Left lung (tissue), 10 donors: ENCODE measurements around the gene PTPRD. TPM values are rescaled to one million over a fixed set of nuclear protein-coding genes. Genes with fewer than 3 reads are reported as not detected.

Source experiments
- ATAC-seq: fragments of 200-7000 bp; cut with Tn5 transposase; one replicate; pipeline ENCODE4 v1.9.1; 2020; ENCODE audit warnings: moderate library complexity
- DNase-seq, 4 donors: peaks; one replicate each; pipeline ENCODE4 v3.0.0-alpha.2; 2013 to 2020
- H3K27ac ChIP-seq, 2 donors: fragments of 200-600 bp; sonication (generic) in 1 of 2; one replicate each; pipeline versions ENCODE4 v1.5.0 to v1.8.0; 2020 to 2021
- H3K27me3 ChIP-seq, 2 donors: fragments of 200-600 bp; sonication (generic) in 1 of 2; one replicate each; pipeline versions ENCODE4 v1.5.0 to v1.8.0; 2020 to 2021
- H3K36me3 ChIP-seq, 2 donors: fragments of 200-600 bp; sonication (generic) in 1 of 2; one replicate each; pipeline versions ENCODE4 v1.5.0 to v1.8.0; 2020 to 2021
- H3K4me1 ChIP-seq, 2 donors: fragments of 200-600 bp; one replicate each; pipeline ENCODE4 v1.8.0; 2021
- H3K4me3 ChIP-seq, 2 donors: fragments of 200-600 bp; sonication (generic) in 1 of 2; one replicate each; pipeline versions ENCODE4 v1.5.0 to v1.8.0; 2020 to 2021; ENCODE audit warnings: mild to moderate bottlenecking in 1 of 2
- H3K9me3 ChIP-seq, 2 donors: fragments of 200-600 bp; sonication (generic) in 1 of 2; one replicate each; pipeline versions ENCODE4 v1.5.0 to v1.8.0; 2020 to 2021
- CTCF ChIP-seq, 2 donors: fragments of 200-600 bp; sonication (generic) in 1 of 2; IDR thresholded peaks; one replicate each; pipeline versions ENCODE4 v1.5.0 to v1.8.0; 2021; ENCODE audit warnings: antibody characterized with exemption in 2 of 2
- intact Hi-C, 2 donors: fragments of 100-400 bp; cut with DNase I; formaldehyde crosslinking; loops; one replicate each; pipeline versions ENCODE4 v1.11.2 to v1.14.2; 2022
- polyA plus RNA-seq, 6 donors: library from polyadenylated mRNA; unstranded; fragments of 120-200 nt; gene quantifications; one replicate each; pipeline ENCODE4 v1.2.1, GENCODE V29; 2013; ENCODE audit not compliant: insufficient read length in 6 of 6
- total RNA-seq, 2 donors: library from RNA; stranded (reverse); fragmentation: NEBNext Ultra II Directional; extraction: Animal tissue kit (Norgen Biotek cat#: 25700); gene quantifications; one replicate each; pipeline ENCODE4 v1.2.1, GENCODE V29; 2021
- donor health status: DM: no; HTN: yes; CAD: no.
- donor health status: DM: no; HTN: no; CAD: no.

The PTPRD gene
- total and polyA plus RNA-seq, 8 donors = 24.2 to 167 (median 139) TPM

- Histone ChIP-seq H3K4me1 (no peaks in the 10 kb centered on the region), H3K27me3 (no peaks in the 10 kb centered on the region), H3K4me3 (no peak overlapping the region), H3K9me3 (no peaks in the 10 kb centered on the region), H3K36me3 (no peaks in the 10 kb centered on the region), H3K27ac (no peak overlapping the region)
- DNase-seq (no peak), ATAC-seq (no peak)
- intact Hi-C loops = no loop called here
- TF ChIP-seq CTCF (IDR thresholded peaks at IDR 0.05) = no peak
These were observed 2247.2 kb downstream of the PTPRD start for GRCh38 chr9:8365466-8366160.

GRCh38 chr9:8365029-8365428 lies 2247.8 kb downstream of the PTPRD start:
- no peak overlapping the region for H3K4me3 ChIP-seq
- no peaks in the 10 kb centered on the region for H3K27me3 ChIP-seq
- no peaks in the 10 kb centered on the region for H3K36me3 ChIP-seq
- intact Hi-C loops = no loop called here
- DNase-seq (no peak), ATAC-seq (peak; percentile 60)
- H3K4me1 ChIP-seq = no peaks in the 10 kb centered on the region
- TF ChIP-seq CTCF (IDR thresholded peaks at IDR 0.05) = no peak
- no peak overlapping the region for H3K27ac ChIP-seq
- no peaks in the 10 kb centered on the region for H3K9me3 ChIP-seq

GRCh38 chr9:8364026-8364752 lies 2248.6 kb downstream of the PTPRD start:
- TF ChIP-seq CTCF (IDR thresholded peaks at IDR 0.05) = no peak
- Histone ChIP-seq H3K9me3 (no peaks in the 10 kb centered on the region), H3K36me3 (no peaks in the 10 kb centered on the region), H3K4me1 (no peaks in the 10 kb centered on the region), H3K27ac (no peak overlapping the region), H3K27me3 (no peaks in the 10 kb centered on the region), H3K4me3 (no peak overlapping the region)
- DNase-seq = no peak
- ATAC-seq = no peak
- intact Hi-C loops = no loop called here

GRCh38 chr9:8362250-8362649 lies 2250.6 kb downstream of the PTPRD start:
- DNase-seq = no peak
- Histone ChIP-seq H3K27ac (no peak overlapping the region), H3K9me3 (no peaks in the 10 kb centered on the region), H3K4me1 (no peaks in the 10 kb centered on the region), H3K36me3 (no peaks in the 10 kb centered on the region), H3K4me3 (no peak overlapping the region), H3K27me3 (no peaks in the 10 kb centered on the region)
- no peak for TF ChIP-seq CTCF (IDR thresholded peaks at IDR 0.05)
- ATAC-seq = no peak
- intact Hi-C loops = no loop called here

GRCh38 chr9:8361364-8361763 lies 2251.4 kb downstream of the PTPRD start:
- intact Hi-C loops = no loop called here
- no peak for ATAC-seq
- Histone ChIP-seq H3K4me3 (no peak overlapping the region), H3K9me3 (no peaks in the 10 kb centered on the region), H3K27ac (no peak overlapping the region), H3K36me3 (no peaks in the 10 kb centered on the region), H3K4me1 (peaks cover 0 to 4% of the 10 kb centered on the region in 2 donors), H3K27me3 (no peaks in the 10 kb centered on the region)
- TF ChIP-seq CTCF (IDR thresholded peaks at IDR 0.05) = no peak
- no peak for DNase-seq
